ENCODE measurements around the gene BRSK2.

BRSK2 gene

GRCh38 chr11:1377231-1377780, 12.4 kb upstream of the BRSK2 start:
- no peak for DNase-seq

- no peak for DNase-seq
Measured at GRCh38 chr11:1381793-1382425, 7.8 kb upstream of the BRSK2 start.

GRCh38 chr11:1382429-1382828, 7.3 kb upstream of the BRSK2 start:
- DNase-seq = no peak

GRCh38 chr11:1382831-1383607, 6.7 kb upstream of the BRSK2 start:
- DNase-seq = peak; percentile 88

- DNase-seq = no peak
Measured at GRCh38 chr11:1384199-1384970, 5.3 kb upstream of the BRSK2 start.

GRCh38 chr11:1387521-1387920, 2.2 kb upstream of the BRSK2 start:
- no peak for DNase-seq

- no peak for DNase-seq
Measured at GRCh38 chr11:1387961-1388762, 1.6 kb upstream of the BRSK2 start.

- DNase-seq = peak; percentile 53
Measured at GRCh38 chr11:1388763-1389102, 1.0 kb upstream of the BRSK2 start.

- peak; percentile 98 for DNase-seq
Measured at GRCh38 chr11:1389103-1389931, 417 bp upstream of the BRSK2 start.

GRCh38 chr11:1390569-1391164, 933 bp downstream of the BRSK2 start:
- DNase-seq = peak; percentile 79

GRCh38 chr11:1391165-1392075, 1.7 kb downstream of the BRSK2 start:
- no peak for DNase-seq

GRCh38 chr11:1392111-1392510, 2.4 kb downstream of the BRSK2 start:
- no peak for DNase-seq

- no peak for DNase-seq
Measured at GRCh38 chr11:1392561-1392960, 2.8 kb downstream of the BRSK2 start.

GRCh38 chr11:1393038-1393710, 3.4 kb downstream of the BRSK2 start:
- DNase-seq = no peak

GRCh38 chr11:1394936-1395772, 5.4 kb downstream of the BRSK2 start:
- DNase-seq = no peak

- no peak for DNase-seq
Measured at GRCh38 chr11:1395773-1396374, 6.1 kb downstream of the BRSK2 start.

GRCh38 chr11:1396375-1396841, 6.7 kb downstream of the BRSK2 start:
- no peak for DNase-seq
